Glomerular visceral epithelial cell (primary cell): Measurements from ENCODE around the gene LRIG3.
"Not testable (repeated sequence)": the region's sequence is repeated elsewhere in the genome, so short reads cannot be mapped to it uniquely, and the experiment has no call there.

Experiments
- DNase-seq: peaks from one replicate; pipeline ENCODE4 v3.0.0-alpha.2; 2016; ENCODE audit errors: extremely low spot score

Gene LRIG3

DNA sequence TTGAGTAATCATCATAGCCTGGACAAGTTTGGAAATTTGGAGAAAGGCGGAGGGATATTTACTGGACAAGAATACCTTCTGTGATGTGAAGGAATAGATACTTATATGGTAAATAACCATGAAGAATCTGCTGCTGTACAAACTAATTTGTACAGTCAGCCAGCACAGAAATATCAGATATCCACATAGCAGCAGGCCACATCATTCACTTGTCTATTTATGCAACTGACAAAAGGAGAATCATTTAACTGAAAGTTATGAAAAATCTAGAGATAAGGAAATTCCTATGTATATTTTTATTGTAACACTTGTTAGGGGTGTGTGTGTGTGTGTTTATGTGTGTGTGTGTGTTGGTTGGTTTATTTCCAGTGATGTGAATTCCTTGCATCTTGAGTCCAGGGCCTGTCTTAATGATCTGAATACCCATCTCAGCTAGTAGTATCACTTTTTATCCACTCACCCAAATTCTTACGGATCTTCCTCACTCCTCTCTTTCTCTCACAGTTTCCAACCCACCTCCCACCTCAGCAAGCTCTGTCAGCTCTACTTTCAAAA lies 10.5 kb upstream of the LRIG3 start:
- DNase-seq = no peak

- no peak for DNase-seq
Measured at GRCh38 chr12:58927120-58927519, 6.8 kb upstream of the LRIG3 start.

DNA sequence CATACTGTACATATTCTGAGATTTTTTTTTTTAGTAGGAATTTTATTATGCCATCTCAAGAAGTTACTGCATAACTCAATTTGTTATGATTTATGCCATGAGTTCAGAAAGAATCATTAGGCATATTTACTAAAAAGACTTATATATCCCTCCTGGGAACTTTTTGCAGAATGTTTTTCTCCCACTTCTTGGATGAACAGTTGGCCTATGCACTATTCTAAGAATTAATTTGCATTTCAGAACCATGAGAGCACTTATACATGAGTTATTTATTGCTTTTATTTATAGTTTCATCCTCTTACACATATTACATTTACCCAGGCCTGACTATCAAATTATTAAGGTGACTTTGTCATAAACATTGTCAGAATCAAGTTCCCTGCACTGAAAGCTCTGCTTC lies 6.3 kb upstream of the LRIG3 start:
- DNase-seq = no peak

- no peak for DNase-seq
Measured at GRCh38 chr12:58925751-58926150, 5.4 kb upstream of the LRIG3 start.

- DNase-seq = no peak
Measured at GRCh38 chr12:58925111-58925611, 4.9 kb upstream of the LRIG3 start.

DNA sequence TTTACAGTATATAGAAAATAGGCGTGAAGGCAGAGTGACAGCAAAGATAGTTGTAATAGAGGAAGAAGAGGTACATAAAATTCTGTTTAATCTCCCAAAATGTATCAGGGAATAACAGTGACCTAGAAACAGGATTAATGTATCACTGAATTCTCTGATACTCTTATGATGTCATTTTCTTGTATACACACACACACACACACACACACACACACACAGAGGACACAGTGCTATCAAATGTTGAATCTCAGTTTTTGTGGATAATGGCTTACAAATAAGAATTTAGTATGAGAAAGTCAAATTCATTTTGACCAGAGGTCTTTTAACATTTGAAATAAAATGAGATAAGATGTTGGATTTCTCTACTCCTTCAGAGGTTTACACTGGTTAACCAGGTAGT lies 4.3 kb upstream of the LRIG3 start:
- DNase-seq = no peak

DNA sequence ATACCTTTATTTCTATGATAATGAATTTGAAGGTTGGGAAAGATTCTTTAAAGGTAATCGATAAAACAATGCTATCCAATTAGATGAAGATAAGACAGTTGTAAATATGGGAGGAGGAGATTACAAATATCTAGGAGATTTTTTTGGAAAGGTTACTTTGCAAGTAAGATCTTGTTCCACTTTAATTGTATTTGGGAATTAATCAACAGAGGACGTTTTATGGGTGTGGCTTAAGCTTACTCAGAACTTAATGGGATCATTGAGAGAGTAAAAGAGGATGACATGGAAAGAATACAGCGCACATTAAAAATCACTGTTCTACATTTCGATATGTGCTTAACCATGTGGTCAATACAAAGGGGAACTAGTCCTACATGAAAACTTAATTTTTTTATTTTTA lies 3.5 kb upstream of the LRIG3 start:
- no peak for DNase-seq

DNA sequence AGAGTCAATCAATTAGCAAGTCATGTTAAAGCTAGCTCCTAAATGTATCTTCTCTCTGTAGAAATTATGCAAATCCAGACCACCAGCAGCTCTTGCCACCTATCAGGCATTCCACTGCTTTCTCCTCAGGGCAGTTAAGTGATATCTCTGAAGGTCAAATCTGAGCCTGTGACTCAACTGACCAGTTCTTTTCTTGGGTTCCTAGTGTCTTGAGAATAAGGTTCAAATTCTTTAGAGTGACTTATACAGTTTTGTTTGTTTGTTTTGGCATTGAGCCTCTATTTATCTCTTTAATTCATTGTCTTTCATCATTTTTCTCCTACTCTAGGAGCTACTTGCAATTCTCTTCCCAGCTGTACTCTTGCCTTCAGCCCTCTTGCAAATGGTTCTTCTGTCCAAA lies 2.5 kb upstream of the LRIG3 start:
- no peak for DNase-seq

DNA sequence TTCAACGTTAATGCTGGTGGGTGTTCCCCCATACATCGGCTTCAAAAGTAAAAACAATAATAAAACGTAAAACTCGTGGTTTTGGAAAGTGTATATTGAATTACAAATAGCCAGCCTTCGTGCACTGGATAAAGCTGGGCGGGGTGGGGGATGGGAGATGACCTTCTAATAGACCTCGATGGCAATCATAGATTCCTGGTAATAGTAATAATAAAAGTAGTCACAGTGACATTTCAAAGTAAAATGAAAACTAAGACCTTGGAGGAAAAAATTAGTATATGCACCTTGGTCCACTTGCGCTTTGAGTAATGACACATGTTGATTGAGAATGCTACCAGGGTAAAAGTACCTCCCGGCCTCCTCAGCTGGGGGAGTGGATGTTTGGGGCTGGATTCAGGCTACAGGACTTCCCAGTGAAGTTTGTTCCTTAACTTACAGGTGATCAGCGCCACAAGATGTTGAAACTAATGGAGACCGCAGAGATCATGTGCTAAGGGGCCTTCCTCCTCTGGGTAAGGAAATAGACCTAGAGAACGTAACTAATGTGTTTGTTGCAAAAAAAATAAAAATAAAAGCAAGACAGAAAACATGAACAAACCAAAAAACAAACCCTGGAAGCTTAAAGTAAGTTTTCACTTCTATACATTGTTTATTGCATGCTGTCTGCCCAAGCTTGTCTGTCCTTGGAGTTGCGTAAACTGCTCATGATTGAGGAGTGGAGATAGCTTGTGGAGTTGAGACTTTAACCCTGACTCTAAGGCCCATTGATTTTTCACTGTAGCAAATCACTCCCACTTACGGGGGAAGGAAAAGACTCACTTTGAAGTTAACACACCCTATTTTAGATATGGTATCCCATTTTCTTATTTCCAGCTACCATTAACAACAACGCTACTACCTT lies 907 bp upstream of the LRIG3 start:
- DNase-seq = no peak

- peak; percentile 56 for DNase-seq
Measured at GRCh38 chr12:58919231-58920101, 838 bp downstream of the LRIG3 start.

GRCh38 chr12:58918469-58918844 lies 1.8 kb downstream of the LRIG3 start:
- DNase-seq = peak; percentile 13

- DNase-seq = peak; percentile 42
Measured at GRCh38 chr12:58917699-58918468, 2.4 kb downstream of the LRIG3 start.

DNA sequence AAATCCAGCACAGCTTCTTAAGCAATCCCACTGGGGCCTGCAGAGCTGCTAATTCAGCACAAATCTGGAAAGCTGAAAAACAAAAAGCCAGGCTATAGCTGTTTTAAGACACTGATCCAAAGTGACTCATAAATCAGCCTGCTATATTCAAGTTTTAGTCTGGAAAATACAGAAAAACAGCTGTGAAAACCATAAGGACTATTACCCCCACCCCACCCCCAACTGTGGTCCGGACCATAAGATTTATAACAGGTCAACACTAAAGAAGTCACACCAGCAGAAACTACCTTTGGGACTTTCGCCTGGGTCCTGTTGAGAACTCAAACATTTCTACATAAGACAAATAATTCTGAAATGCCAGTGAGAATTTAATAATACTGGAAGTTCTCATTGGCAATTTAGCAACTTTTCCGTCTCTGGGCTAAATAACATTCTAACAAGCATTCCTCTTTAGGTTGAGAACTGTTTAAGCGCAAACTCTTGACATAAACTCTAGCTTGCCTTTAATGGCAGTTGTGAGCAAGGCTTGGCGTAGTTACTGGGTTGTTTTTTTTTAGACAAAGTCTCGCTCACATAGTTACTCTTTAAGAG lies 3.3 kb downstream of the LRIG3 start:
- peak; percentile 51 for DNase-seq

- no peak for DNase-seq
Measured at GRCh38 chr12:58916161-58916621, 4.1 kb downstream of the LRIG3 start.

DNA sequence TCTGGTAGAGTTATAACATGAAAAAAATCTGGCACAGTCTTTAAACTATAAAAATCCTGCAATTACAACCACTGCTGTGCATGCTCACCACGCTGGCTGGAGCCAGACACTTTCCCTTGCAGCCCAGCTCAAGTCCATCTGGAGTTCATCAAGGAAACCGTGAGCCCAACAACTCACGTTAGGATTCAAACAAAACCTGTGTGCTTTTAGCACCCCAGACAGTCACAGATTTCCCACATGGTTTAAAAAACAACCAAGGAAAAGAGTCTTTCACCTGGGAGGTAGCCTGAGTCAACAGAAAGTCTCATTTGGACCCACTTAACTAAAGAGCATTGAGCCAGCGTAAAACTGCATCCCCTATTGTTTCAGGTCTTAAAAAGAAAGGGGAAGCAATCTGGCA lies 4.7 kb downstream of the LRIG3 start:
- DNase-seq = peak; percentile 63

GRCh38 chr12:58915037-58915436 lies 5.3 kb downstream of the LRIG3 start:
- no peak for DNase-seq

- no peak for DNase-seq
Measured at GRCh38 chr12:58914457-58914856, 5.8 kb downstream of the LRIG3 start.

- no peak for DNase-seq
Measured at GRCh38 chr12:58907391-58907790, 12.9 kb downstream of the LRIG3 start.

DNA sequence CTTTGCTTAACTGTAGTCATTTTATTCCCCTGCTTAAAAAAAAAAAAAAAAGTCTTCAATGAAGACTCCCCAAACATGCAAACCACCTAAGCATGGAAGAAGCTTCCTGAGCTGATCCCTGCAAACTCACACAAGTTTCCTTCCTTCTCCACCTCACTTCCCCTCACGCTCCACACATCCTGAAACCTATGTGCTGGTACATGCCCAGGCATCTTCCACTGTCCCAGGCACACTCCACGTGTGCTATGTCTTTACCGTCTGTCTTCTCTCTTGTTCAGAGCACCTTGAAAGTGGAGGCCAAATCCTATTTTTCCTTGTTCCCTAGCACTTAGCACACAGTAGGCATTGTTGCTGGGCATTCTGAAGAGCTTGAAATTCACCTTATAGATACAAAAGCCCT lies 13.4 kb downstream of the LRIG3 start:
- DNase-seq = no peak

GRCh38 chr12:58905422-58905821 lies 14.9 kb downstream of the LRIG3 start:
- DNase-seq = no peak

GRCh38 chr12:58902726-58903125 lies 17.6 kb downstream of the LRIG3 start:
- DNase-seq = not testable (repeated sequence)
